Stomach smooth muscle (tissue), 2 donors: Measurements from ENCODE around the gene IGDCC3.

Experiments used
- H3K27ac ChIP-seq: one replicate; pipeline ENCODE4 v1.7.0; 2013; ENCODE audit warnings: mild to moderate bottlenecking, low read length, inconsistent platforms
- H3K27me3 ChIP-seq, 2 donors: one replicate each; pipeline ENCODE4 v1.7.0; 2013; ENCODE audit warnings: low read length in 2 of 2; ENCODE audit not compliant: insufficient read depth in 2 of 2, control insufficient read depth in 1 of 2
- H3K36me3 ChIP-seq, 2 donors: one replicate each; pipeline ENCODE4 v1.7.0; 2013; ENCODE audit warnings: low read length in 2 of 2; ENCODE audit not compliant: control insufficient read depth in 2 of 2, insufficient read depth in 2 of 2
- H3K4me1 ChIP-seq: one replicate; pipeline ENCODE4 v1.7.0; 2013; ENCODE audit warnings: low read length; ENCODE audit not compliant: control insufficient read depth, insufficient read depth
- H3K4me3 ChIP-seq, 2 donors: one replicate each; pipeline ENCODE4 v1.7.0; 2013; ENCODE audit warnings: low read length in 2 of 2
- H3K9ac ChIP-seq, 2 donors: one replicate each; pipeline ENCODE4 v1.7.0; 2013; ENCODE audit warnings: low read length in 2 of 2, mild to moderate bottlenecking in 1 of 2
- H3K9me3 ChIP-seq, 2 donors: one replicate each; pipeline ENCODE4 v1.7.0; 2013; ENCODE audit warnings: low read length in 2 of 2; ENCODE audit not compliant: control insufficient read depth in 2 of 2
- donor health status: healthy.
- donor health status: Pancreatic carcinoma.

Gene IGDCC3

GRCh38 chr15:65369212-65369547, 8.6 kb downstream of the IGDCC3 start:
- Histone ChIP-seq H3K27ac (no peak overlapping the region), H3K4me3 (no peak overlapping the region), H3K9ac (no peak overlapping the region), H3K36me3 (no peaks in the 10 kb centered on the region), H3K4me1 (peaks cover 2% of the 10 kb centered on the region), H3K9me3 (no peaks in the 10 kb centered on the region), H3K27me3 (peaks cover 8 to 12% of the 10 kb centered on the region in 2 donors)

- Histone ChIP-seq H3K27ac (no peak overlapping the region), H3K9ac (no peak overlapping the region), H3K27me3 (peaks cover 4 to 10% of the 10 kb centered on the region in 2 donors), H3K9me3 (no peaks in the 10 kb centered on the region), H3K4me1 (peaks cover 2% of the 10 kb centered on the region), H3K36me3 (no peaks in the 10 kb centered on the region), H3K4me3 (no peak overlapping the region)
Measured at GRCh38 chr15:65368302-65369211, 9.2 kb downstream of the IGDCC3 start.

GRCh38 chr15:65366122-65366892, 11.5 kb downstream of the IGDCC3 start:
- Histone ChIP-seq H3K9ac (no peak overlapping the region), H3K4me3 (no peak overlapping the region), H3K4me1 (peaks cover 2% of the 10 kb centered on the region), H3K9me3 (no peaks in the 10 kb centered on the region), H3K27me3 (peaks cover 0 to 2% of the 10 kb centered on the region in 2 donors), H3K36me3 (no peaks in the 10 kb centered on the region), H3K27ac (no peak overlapping the region)

- Histone ChIP-seq H3K36me3 (no peaks in the 10 kb centered on the region), H3K27ac (no peak overlapping the region), H3K4me1 (peaks cover 2% of the 10 kb centered on the region), H3K9ac (no peak overlapping the region), H3K27me3 (peaks cover 0 to 6% of the 10 kb centered on the region in 2 donors), H3K4me3 (no peak overlapping the region), H3K9me3 (no peaks in the 10 kb centered on the region)
Measured at GRCh38 chr15:65365229-65365628, 12.6 kb downstream of the IGDCC3 start.

- H3K27me3 ChIP-seq = peaks cover 10 to 11% of the 10 kb centered on the region in 2 donors
- H3K4me1 ChIP-seq = peaks cover 2% of the 10 kb centered on the region
- H3K4me3 ChIP-seq = no peak overlapping the region
- no peaks in the 10 kb centered on the region for H3K36me3 ChIP-seq
- no peaks in the 10 kb centered on the region for H3K9me3 ChIP-seq
- no peak overlapping the region for H3K27ac ChIP-seq
- no peak overlapping the region for H3K9ac ChIP-seq
Measured at GRCh38 chr15:65363766-65364165, 14.0 kb downstream of the IGDCC3 start.

- no peak overlapping the region for H3K4me3 ChIP-seq
- peaks cover 10 to 12% of the 10 kb centered on the region in 2 donors for H3K27me3 ChIP-seq
- H3K4me1 ChIP-seq = peaks cover 2% of the 10 kb centered on the region
Measured at GRCh38 chr15:65363306-65363705, 14.5 kb downstream of the IGDCC3 start.

GRCh38 chr15:65362491-65362890, 15.3 kb downstream of the IGDCC3 start:
- H3K36me3 ChIP-seq = no peaks in the 10 kb centered on the region
- H3K27ac ChIP-seq = no peak overlapping the region
- peaks cover 13 to 18% of the 10 kb centered on the region in 2 donors for H3K27me3 ChIP-seq
- H3K9me3 ChIP-seq = no peaks in the 10 kb centered on the region
- H3K4me1 ChIP-seq = no peaks in the 10 kb centered on the region
- H3K4me3 ChIP-seq = no peak overlapping the region
- H3K9ac ChIP-seq = no peak overlapping the region

More at GRCh38 chr15:65363306-65363705, 14.5 kb downstream of the IGDCC3 start:
- Histone ChIP-seq H3K36me3 (no peaks in the 10 kb centered on the region), H3K9ac (no peak overlapping the region), H3K27ac (no peak overlapping the region), H3K9me3 (no peaks in the 10 kb centered on the region)

GRCh38 chr15:65361708-65362459, 15.9 kb downstream of the IGDCC3 start:
- H3K9me3 ChIP-seq = no peaks in the 10 kb centered on the region
- H3K9ac ChIP-seq = no peak overlapping the region
- H3K4me1 ChIP-seq = no peaks in the 10 kb centered on the region
- H3K27me3 ChIP-seq = peaks cover 13 to 24% of the 10 kb centered on the region in 2 donors
- no peak overlapping the region for H3K4me3 ChIP-seq
- H3K36me3 ChIP-seq = no peaks in the 10 kb centered on the region
- no peak overlapping the region for H3K27ac ChIP-seq

- H3K27ac ChIP-seq = no peak overlapping the region
- H3K9ac ChIP-seq = no peak overlapping the region
- H3K27me3 ChIP-seq = peaks cover 20 to 33% of the 10 kb centered on the region in 2 donors
Measured at GRCh38 chr15:65360506-65360905, 17.3 kb downstream of the IGDCC3 start.

GRCh38 chr15:65355988-65356353, 21.8 kb downstream of the IGDCC3 start:
- peak overlapping the region in 1 of 2 donors; percentile 48 for H3K9ac ChIP-seq
- H3K27ac ChIP-seq = no peak overlapping the region
- peaks cover 8% of the 10 kb centered on the region for H3K4me1 ChIP-seq
- peak overlapping the region; percentile 57 to 70 for H3K4me3 ChIP-seq
- peaks cover 20 to 31% of the 10 kb centered on the region in 2 donors for H3K27me3 ChIP-seq
- H3K36me3 ChIP-seq = no peaks in the 10 kb centered on the region
- no peaks in the 10 kb centered on the region for H3K9me3 ChIP-seq

More at GRCh38 chr15:65360506-65360905, 17.3 kb downstream of the IGDCC3 start:
- no peak overlapping the region for H3K4me3 ChIP-seq
- peaks cover 8% of the 10 kb centered on the region for H3K4me1 ChIP-seq
- no peaks in the 10 kb centered on the region for H3K36me3 ChIP-seq
- H3K9me3 ChIP-seq = no peaks in the 10 kb centered on the region
